K562 (cell line): ENCODE results near the gene MTMR3.

Experiments used
- ZBTB8A ChIP-seq: fragments of 450-650 bp; IDR thresholded peaks from 2 replicates; pipeline ENCODE4 v1.6.1; 2018; ENCODE audit warnings: mild to moderate bottlenecking, moderate library complexity; ENCODE audit not compliant: partially characterized antibody
- TF ChIP-seq, protein P1 (sequence below): fragments of 250-450 bp; sonication (Bioruptor Pico); IDR thresholded peaks from 2 replicates; pipeline ENCODE4 v1.5.0; 2021; ENCODE audit warnings: mild to moderate bottlenecking, moderate library complexity

DNA sequence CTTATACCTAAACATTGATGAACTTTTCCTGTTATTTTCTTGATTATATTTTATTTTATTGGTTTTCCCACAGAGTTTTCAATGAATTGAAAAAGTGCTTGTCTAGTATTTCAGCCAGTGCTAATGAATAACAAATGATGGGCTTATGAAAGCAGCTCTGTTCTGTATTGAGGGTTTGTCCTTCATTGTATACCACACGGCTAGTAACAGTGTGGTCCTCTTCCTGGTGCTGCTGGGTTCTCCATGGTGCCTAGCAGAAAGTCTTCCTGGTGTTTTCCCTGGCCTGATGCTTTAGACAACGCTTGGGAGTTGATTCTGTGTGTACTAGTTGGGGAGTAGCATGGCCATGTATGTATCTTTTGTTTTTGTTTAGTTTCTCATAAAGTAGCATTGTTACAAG is 89.1 kb downstream of the MTMR3 start:
- TF ChIP-seq, protein P1, sequence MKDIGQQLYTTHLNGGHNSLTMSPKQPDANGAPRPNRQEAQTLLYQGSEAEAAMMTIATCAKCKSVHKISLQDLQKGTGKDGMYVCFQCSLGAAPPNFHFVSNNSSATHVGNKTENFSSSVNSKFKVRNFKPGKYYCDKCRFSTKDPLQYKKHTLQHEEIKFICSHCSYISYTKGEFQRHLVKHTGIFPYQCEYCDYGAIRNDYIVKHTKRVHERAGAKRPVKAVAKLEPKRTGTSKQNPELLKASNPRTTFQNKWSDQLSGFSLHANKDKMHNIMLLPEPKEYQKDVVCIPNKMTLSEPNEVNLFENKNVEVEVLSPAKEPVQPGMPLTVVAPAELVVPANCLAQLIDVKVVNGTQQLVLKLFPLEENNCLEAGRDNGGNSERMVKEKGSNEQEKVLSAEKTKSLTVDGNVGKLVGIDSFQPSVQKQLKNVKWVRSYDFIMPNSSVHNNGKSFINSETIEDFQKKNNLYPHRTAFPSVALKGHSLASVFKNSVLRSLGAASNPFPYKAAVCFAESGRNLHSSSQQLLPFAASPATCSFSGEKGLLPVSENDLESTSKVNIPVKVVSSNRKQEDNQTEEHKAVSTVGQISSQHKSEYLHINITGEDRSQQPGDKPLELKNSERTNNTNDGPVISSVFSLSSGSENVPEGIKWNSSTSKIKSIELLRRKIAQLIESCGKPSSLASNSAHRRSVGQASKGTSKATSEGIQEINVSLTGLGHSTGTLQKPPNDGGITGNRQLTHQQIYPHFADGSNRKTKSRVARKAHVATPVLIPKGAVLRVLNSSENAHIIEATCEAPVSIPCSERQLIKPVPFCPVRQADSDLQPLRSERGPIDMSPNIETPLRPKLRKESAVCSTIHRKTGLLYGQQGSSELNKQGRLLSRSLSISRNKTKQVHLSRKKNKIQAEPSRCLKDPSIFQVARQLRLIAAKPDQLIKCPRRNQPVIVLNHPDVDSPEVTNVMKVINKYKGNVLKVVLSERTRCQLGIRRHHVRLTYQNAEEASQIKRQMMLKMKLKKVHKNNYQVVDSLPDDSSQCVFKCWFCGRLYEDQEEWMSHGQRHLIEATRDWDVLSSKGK (CRISPR knock-in tag) = no peak
- TF ChIP-seq ZBTB8A = no peak
